OCI-LY1 (cell line): ENCODE measurements around the gene EBF3.

ENCODE experiments used
- H2AFZ ChIP-seq: fragments of 200-600 bp; sonication (generic), shearing (Covaris generic); 2 replicates; pipeline ENCODE4 v1.6.0; 2014; ENCODE audit warnings: antibody characterized with exemption, mild to moderate bottlenecking, low read length
- H3F3A ChIP-seq: fragments of 200-600 bp; sonication (generic), shearing (Covaris generic); 2 replicates; pipeline ENCODE4 v1.6.0; 2014; ENCODE audit warnings: mild to moderate bottlenecking, antibody characterized with exemption, low read length, moderate library complexity; ENCODE audit not compliant: insufficient read depth
- H3K27ac ChIP-seq: fragments of 200-600 bp; sonication (generic); 2 replicates; pipeline ENCODE4 v1.5.1; 2014; ENCODE audit warnings: low read length, mixed run types, mild to moderate bottlenecking, low read depth; ENCODE audit not compliant: poor library complexity, severe bottlenecking
- H3K27me3 ChIP-seq: fragments of 200-600 bp; sonication (generic); 2 replicates; pipeline ENCODE4 v1.6.0; 2014; ENCODE audit warnings: antibody characterized with exemption, mild to moderate bottlenecking, low read length, moderate library complexity; ENCODE audit not compliant: insufficient read depth
- H3K36me3 ChIP-seq: fragments of 200-600 bp; sonication (generic); 2 replicates; pipeline ENCODE4 v1.6.1; 2014; ENCODE audit warnings: mild to moderate bottlenecking, antibody characterized with exemption, low read length, moderate library complexity, mixed read lengths; ENCODE audit not compliant: insufficient read depth
- H3K4me1 ChIP-seq: fragments of 200-600 bp; sonication (generic); 2 replicates; pipeline ENCODE4 v1.5.1; 2014; ENCODE audit warnings: mild to moderate bottlenecking, low read length, moderate library complexity; ENCODE audit not compliant: insufficient read depth, severe bottlenecking
- H3K4me2 ChIP-seq: fragments of 200-600 bp; sonication (generic), shearing (Covaris generic); 2 replicates; pipeline ENCODE4 v1.6.1; 2014; ENCODE audit warnings: low read length
- H3K4me3 ChIP-seq: fragments of 200-600 bp; sonication (generic); 2 replicates; pipeline ENCODE4 v1.5.1; 2014; ENCODE audit warnings: low read length, low read depth, mild to moderate bottlenecking, mixed read lengths; ENCODE audit not compliant: poor library complexity, severe bottlenecking
- H3K79me2 ChIP-seq: fragments of 200-600 bp; shearing (Covaris generic); 2 replicates; pipeline ENCODE4 v1.6.1; 2016; ENCODE audit warnings: mixed run types, low read length, mixed read lengths; ENCODE audit not compliant: insufficient read depth
- H3K9ac ChIP-seq: fragments of 200-600 bp; sonication (generic), shearing (Covaris generic); 2 replicates; pipeline ENCODE4 v1.6.1; 2014; ENCODE audit warnings: mild to moderate bottlenecking, low read length, mixed read lengths
- H3K9me2 ChIP-seq: fragments of 200-600 bp; sonication (generic), shearing (Covaris generic); 2 replicates; pipeline ENCODE4 v1.6.1; 2014; ENCODE audit warnings: low read depth, mild to moderate bottlenecking, low read length, mixed read lengths
- H3K9me3 ChIP-seq: fragments of 200-600 bp; shearing (Covaris generic); 2 replicates; pipeline ENCODE4 v1.6.1; 2014; ENCODE audit warnings: low read length, mixed read lengths
- H4K20me1 ChIP-seq: fragments of 200-600 bp; sonication (generic), shearing (Covaris generic); 2 replicates; pipeline ENCODE4 v1.6.0; 2016; ENCODE audit warnings: mild to moderate bottlenecking, low read length; ENCODE audit not compliant: insufficient read depth
- EZH2 ChIP-seq: fragments of 200-600 bp; sonication (generic), shearing (Covaris generic); IDR thresholded peaks from 2 replicates; pipeline ENCODE4 v1.8.0; 2017; ENCODE audit warnings: borderline replicate concordance, mixed run types, mild to moderate bottlenecking, antibody characterized with exemption, low read length, moderate library complexity, mixed read lengths
- TF ChIP-seq, protein P1 (sequence below): fragments of 200-600 bp; sonication (generic), shearing (Covaris generic); IDR thresholded peaks from 2 replicates; pipeline ENCODE4 v1.5.1; 2017; ENCODE audit warnings: mild to moderate bottlenecking, antibody characterized with exemption, low read length, moderate library complexity, mixed read lengths

Gene EBF3

DNA sequence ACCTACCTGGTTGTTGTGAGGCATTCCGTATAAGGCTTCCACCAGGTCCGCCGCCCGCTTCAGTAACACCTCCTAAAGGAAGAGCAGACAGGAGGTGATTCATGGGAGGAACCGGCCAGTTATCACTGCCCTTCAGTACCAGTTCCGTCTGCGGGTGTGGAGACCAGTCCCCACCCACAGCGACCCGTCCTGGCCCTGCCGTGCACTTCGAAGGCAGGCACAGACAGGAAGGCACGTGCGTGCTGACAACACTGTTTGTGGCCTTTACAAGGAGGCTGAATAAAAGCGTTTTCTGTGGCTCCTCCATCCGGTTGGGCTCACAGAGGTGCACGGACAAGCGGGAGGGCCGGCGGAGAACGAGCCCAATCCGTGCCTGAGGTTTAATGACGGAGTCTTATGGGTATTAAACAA is 120.9 kb downstream of the EBF3 start:
- TF ChIP-seq, protein P1, sequence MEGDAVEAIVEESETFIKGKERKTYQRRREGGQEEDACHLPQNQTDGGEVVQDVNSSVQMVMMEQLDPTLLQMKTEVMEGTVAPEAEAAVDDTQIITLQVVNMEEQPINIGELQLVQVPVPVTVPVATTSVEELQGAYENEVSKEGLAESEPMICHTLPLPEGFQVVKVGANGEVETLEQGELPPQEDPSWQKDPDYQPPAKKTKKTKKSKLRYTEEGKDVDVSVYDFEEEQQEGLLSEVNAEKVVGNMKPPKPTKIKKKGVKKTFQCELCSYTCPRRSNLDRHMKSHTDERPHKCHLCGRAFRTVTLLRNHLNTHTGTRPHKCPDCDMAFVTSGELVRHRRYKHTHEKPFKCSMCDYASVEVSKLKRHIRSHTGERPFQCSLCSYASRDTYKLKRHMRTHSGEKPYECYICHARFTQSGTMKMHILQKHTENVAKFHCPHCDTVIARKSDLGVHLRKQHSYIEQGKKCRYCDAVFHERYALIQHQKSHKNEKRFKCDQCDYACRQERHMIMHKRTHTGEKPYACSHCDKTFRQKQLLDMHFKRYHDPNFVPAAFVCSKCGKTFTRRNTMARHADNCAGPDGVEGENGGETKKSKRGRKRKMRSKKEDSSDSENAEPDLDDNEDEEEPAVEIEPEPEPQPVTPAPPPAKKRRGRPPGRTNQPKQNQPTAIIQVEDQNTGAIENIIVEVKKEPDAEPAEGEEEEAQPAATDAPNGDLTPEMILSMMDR: no peak
- Histone ChIP-seq H2AFZ (no peak overlapping the region), H3K27me3 (no peaks in the 10 kb centered on the region), H3K9me2 (no peaks in the 10 kb centered on the region), H3K36me3 (no peaks in the 10 kb centered on the region), H3K4me3 (no peak overlapping the region), H3F3A (no peaks in the 10 kb centered on the region), H3K4me1 (no peaks in the 10 kb centered on the region), H3K79me2 (no peaks in the 10 kb centered on the region), H3K9ac (no peak overlapping the region), H3K9me3 (no peaks in the 10 kb centered on the region), H4K20me1 (no peaks in the 10 kb centered on the region), H3K4me2 (no peak overlapping the region), H3K27ac (no peak overlapping the region)

DNA sequence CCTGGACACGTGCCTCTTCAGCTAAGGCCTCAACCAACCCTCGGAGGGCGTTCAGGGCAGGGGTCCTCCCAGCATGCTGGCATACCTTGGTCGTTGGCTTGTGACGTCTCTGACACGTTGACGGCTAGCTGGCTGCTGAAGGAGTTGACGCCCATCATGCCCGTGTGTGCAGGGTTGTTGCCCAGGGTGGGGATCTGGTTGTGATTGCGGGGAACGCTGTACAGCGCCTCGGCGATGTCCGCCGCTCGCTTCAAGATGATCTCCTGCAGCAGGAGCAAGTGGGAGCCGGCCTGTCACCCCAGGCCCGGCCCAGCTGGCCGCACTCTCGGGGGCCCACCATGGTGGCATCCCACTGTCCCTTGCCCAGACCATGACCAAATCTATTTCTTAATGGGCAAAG is 122.0 kb downstream of the EBF3 start:
- no peaks in the 10 kb centered on the region for H3K9me3 ChIP-seq
- H3K4me3 ChIP-seq: no peak overlapping the region
- H3K9ac ChIP-seq: no peak overlapping the region
- TF ChIP-seq, protein P1: no peak
- TF ChIP-seq EZH2: no peak
- H2AFZ ChIP-seq: no peak overlapping the region
- H3K27ac ChIP-seq: no peak overlapping the region
- no peaks in the 10 kb centered on the region for H3F3A ChIP-seq
- no peaks in the 10 kb centered on the region for H4K20me1 ChIP-seq
- H3K36me3 ChIP-seq: no peaks in the 10 kb centered on the region
- no peaks in the 10 kb centered on the region for H3K4me1 ChIP-seq
- no peak overlapping the region for H3K4me2 ChIP-seq
- H3K79me2 ChIP-seq: no peaks in the 10 kb centered on the region
- no peaks in the 10 kb centered on the region for H3K27me3 ChIP-seq
- H3K9me2 ChIP-seq: no peaks in the 10 kb centered on the region

DNA sequence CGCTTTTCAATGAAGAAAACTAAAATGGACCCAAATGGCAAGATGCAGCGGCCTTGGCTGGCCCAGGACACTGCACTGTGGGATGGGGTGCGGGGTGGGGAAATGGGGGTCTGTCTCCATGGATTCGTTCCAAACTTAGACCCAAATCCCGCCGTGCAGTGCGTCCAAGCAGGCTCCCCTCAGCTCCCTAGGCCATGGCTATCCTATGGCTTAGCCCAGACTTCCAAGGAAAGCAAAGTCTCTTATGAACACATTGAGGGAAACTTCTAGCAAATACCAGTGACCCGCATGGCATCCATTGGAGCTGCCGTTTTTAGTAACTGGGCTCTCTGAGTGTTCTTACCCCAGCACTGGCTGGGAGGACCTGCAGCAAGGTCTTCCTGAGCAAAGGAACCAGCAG is 122.5 kb downstream of the EBF3 start:
- H3K9me3 ChIP-seq: no peaks in the 10 kb centered on the region
- no peaks in the 10 kb centered on the region for H3F3A ChIP-seq
- H3K9ac ChIP-seq: no peak overlapping the region
- no peaks in the 10 kb centered on the region for H3K79me2 ChIP-seq
- H4K20me1 ChIP-seq: no peaks in the 10 kb centered on the region
- no peaks in the 10 kb centered on the region for H3K27me3 ChIP-seq
- no peak overlapping the region for H3K4me3 ChIP-seq
- no peak overlapping the region for H3K27ac ChIP-seq
- TF ChIP-seq EZH2: no peak
- TF ChIP-seq, protein P1: no peak
- H3K4me2 ChIP-seq: no peak overlapping the region
- no peak overlapping the region for H2AFZ ChIP-seq
- no peaks in the 10 kb centered on the region for H3K9me2 ChIP-seq
- no peaks in the 10 kb centered on the region for H3K4me1 ChIP-seq
- no peaks in the 10 kb centered on the region for H3K36me3 ChIP-seq
